ENCODE data around the gene DNAH9.
"Not testable (repeated sequence)": the region's sequence is repeated elsewhere in the genome, so short reads cannot be mapped to it uniquely, and the experiment has no call there.

DNAH9 gene

DNA sequence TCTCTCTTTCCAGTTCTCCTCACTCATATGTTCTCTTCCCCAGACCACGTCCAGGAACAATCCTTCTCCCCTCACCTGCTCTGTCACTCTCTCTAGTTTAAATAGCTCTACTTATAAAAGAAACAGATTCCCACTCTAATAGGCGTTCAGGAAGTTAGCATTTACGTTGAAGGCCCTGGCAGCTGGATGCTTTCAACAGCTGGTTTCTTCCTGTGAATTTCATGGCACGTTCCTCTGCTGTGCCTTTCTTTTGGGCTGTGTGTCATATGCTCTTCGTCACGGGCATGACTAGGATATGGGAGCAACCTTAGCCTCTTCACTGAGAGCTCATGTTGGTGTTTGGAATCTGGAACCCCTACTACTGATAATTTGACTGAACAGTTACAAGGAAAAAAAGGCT is 325.8 kb downstream of the DNAH9 start:
- Mint-ChIP-seq H3K4me3 (no peak overlapping the region), H3K36me3 (peaks cover 0 to 4% of the 10 kb centered on the region in 2 donors), H3K9me3 (peaks cover 0 to 9% of the 10 kb centered on the region in 2 donors), H3K4me1 (no peaks in the 10 kb centered on the region), H3K27ac (no peak overlapping the region), H3K27me3 (peaks cover 0 to 4% of the 10 kb centered on the region in 2 donors)
- no peak for DNase-seq
- ATAC-seq (replicated peaks): no peak

DNA sequence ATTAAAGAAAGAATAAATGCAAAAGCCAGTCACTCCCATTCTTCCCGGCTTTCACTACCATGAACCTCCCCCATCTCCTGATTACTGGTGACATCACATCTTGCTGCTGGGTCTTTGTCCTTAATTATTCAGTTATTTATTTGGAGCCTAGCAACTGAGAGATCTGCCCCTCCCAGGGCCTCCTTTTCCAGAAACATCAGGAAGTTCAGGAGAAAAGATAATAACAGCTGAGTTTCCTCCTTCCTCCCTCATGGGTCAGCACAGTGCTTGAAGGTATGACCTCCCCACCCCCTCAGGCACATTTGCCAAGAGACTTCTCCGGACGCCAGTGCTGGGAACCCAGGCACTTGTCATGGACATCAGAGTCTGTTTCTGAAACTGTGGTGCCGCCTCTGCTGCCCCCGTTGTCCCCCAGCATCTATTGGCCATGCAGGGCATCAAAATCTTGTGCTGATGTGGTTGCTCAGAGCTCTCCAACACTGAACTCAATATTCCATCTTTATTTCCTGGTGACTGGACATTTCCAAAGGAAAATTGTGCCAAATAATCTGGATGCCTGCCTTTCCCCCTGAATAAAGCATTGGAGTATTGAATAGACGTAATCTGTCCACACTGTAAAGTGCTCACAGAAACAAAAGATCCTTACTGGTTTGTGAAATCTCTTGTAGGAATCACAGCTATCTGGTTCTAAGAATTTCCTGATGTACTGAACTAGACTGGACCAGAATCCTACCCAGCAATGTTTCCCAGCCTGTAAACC is 327.2 kb downstream of the DNAH9 start:
- DNase-seq: no peak
- no peak overlapping the region for H3K4me3 Mint-ChIP-seq
- peaks cover 0 to 4% of the 10 kb centered on the region in 2 donors for H3K36me3 Mint-ChIP-seq
- ATAC-seq (replicated peaks): no peak
- H3K9me3 Mint-ChIP-seq: peaks cover 0 to 7% of the 10 kb centered on the region in 2 donors
- H3K4me1 Mint-ChIP-seq: no peaks in the 10 kb centered on the region
- peaks cover 5 to 11% of the 10 kb centered on the region in 2 donors for H3K27me3 Mint-ChIP-seq
- H3K27ac Mint-ChIP-seq: no peak overlapping the region

DNA sequence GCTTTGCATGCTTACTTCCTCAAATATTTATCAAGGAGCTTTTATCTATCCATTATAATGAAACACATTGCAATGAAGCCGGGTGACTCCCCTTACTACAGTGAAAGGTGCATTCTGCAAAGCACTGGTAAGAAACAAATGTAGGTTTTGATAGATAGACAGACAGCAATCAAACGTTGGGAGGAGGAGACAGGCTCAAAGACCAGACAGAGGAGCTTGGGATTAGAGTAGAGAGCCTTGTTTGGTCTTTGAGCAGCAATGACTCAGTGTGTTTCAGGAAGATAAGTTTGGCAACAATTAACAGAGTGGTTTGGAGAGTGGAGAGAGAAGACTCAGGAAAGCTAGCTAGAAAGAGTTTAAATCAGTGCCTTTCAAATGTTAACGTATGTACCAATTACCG is 330.2 kb downstream of the DNAH9 start:
- ATAC-seq (replicated peaks): no peak
- DNase-seq: no peak
- Mint-ChIP-seq H3K9me3 (peaks cover 0 to 7% of the 10 kb centered on the region in 2 donors), H3K27ac (no peak overlapping the region), H3K4me3 (no peak overlapping the region), H3K27me3 (peaks cover 5 to 11% of the 10 kb centered on the region in 2 donors), H3K4me1 (no peaks in the 10 kb centered on the region), H3K36me3 (peaks cover 0 to 4% of the 10 kb centered on the region in 2 donors)

DNA sequence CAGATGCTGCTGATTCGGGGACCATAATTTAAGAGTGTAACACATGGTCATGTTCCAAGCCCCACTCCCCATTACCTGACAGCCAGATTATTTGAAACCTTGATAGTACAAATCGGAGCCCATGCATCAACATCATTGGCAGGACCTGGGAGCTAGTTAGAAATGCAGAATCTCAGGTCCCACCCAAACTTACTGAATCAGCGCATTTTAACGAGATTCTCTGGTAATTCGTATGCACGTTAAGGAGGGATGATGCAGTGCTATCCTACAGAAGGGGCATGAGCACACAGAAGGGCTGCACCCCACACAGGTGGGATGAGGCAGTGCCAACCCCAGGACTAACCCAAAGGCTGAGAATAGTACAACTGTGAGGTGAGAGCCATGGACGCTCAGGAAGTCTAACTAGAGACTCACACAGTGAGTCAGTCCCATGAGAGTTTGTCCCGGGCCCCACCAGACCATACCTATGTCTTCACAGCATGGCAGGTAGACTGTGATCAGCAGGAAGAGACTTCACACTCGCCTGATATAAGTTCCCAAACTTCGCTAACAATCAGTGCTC is 334.1 kb downstream of the DNAH9 start:
- no peak overlapping the region for H3K27ac Mint-ChIP-seq
- DNase-seq (no peak), ATAC-seq (replicated peaks) (no peak)
- H3K27me3 Mint-ChIP-seq: peaks cover 6 to 13% of the 10 kb centered on the region in 2 donors
- H3K9me3 Mint-ChIP-seq: no peaks in the 10 kb centered on the region
- no peak overlapping the region for H3K4me3 Mint-ChIP-seq
- H3K36me3 Mint-ChIP-seq: no peaks in the 10 kb centered on the region
- H3K4me1 Mint-ChIP-seq: no peaks in the 10 kb centered on the region

DNA sequence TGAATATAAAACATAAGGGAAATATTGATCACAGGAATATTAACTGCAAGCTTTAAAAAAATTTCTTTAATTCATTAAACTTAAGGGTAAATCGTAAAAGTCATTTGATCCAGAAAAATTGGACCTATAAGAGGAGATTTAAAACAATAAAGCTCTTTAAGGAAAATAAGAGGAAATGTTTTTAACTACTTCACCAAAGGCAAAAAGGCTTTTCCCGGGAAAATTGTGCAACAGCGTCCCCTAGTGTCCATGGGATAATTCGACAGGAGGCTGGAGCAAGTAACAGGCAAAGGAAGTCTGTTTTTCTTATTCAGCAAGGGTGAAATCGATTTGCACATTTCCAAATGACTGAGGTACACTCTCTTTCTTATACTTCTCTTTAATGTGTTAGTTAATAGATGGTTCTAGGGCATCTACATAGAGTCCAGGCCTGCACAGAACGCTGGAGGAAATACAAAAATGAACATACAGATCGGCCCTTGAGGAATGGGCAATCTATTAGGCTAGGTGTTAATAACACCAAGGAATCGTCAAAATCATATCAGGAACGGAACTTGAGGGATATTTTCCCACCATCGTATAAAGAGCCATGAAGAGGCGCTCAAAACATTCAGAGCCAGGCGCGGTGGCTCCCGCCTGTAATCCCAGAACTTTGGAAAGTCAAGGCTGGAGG is 337.6 kb downstream of the DNAH9 start:
- Mint-ChIP-seq H3K27me3 (peaks cover 0 to 8% of the 10 kb centered on the region in 2 donors), H3K4me1 (no peaks in the 10 kb centered on the region), H3K36me3 (no peaks in the 10 kb centered on the region), H3K9me3 (no peaks in the 10 kb centered on the region), H3K4me3 (no peak overlapping the region), H3K27ac (no peak overlapping the region)
- ATAC-seq (replicated peaks) (no peak), DNase-seq (peak; percentile 5)

DNA sequence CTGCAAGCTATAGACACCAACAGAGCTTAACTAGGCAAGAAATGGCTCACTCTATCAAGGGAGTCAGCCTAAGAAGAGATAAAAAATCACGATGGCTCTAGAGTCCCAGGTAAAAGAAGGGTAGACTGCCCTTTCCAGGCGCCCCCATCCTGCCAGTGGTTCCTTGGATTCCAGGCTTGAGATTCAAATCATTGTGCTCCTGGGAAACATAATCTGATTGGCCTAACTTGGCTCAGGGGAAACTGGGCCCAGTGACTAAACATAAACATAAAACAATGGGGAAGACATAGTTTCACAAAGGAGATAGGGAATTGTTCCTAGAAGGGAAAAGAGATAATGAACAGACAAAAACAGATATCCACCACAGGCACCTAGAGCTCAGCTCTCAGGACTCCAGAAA is 342.6 kb downstream of the DNAH9 start:
- Mint-ChIP-seq H3K27ac (no peak overlapping the region), H3K4me3 (no peak overlapping the region), H3K27me3 (peaks cover 6 to 7% of the 10 kb centered on the region in 2 donors), H3K36me3 (no peaks in the 10 kb centered on the region), H3K9me3 (no peaks in the 10 kb centered on the region), H3K4me1 (no peaks in the 10 kb centered on the region)
- DNase-seq: no peak
- no peak for ATAC-seq (replicated peaks)

DNA sequence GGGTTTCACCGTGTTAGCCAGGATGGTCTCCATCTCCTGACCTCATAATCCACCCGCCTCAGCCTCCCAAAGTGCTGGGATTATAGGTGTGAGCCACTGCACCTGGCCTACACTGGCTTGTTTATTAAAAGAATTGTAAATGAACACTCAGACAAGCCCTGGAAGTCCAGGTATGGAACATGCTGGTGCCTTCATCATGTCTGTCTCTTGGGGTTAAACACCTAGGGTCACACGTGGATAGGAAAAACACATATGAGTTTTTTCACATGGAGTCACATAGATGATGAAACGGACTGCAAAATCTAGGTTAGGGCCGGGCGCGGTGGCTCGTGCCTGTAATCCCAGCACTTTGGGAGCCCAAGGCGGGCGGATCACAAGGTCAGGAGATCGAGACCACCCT is 344.8 kb downstream of the DNAH9 start:
- H3K27me3 Mint-ChIP-seq; H3K4me1 Mint-ChIP-seq; H3K36me3 Mint-ChIP-seq; H3K4me3 Mint-ChIP-seq; H3K27ac Mint-ChIP-seq; H3K9me3 Mint-ChIP-seq; ATAC-seq (replicated peaks); DNase-seq: not testable (repeated sequence)

DNA sequence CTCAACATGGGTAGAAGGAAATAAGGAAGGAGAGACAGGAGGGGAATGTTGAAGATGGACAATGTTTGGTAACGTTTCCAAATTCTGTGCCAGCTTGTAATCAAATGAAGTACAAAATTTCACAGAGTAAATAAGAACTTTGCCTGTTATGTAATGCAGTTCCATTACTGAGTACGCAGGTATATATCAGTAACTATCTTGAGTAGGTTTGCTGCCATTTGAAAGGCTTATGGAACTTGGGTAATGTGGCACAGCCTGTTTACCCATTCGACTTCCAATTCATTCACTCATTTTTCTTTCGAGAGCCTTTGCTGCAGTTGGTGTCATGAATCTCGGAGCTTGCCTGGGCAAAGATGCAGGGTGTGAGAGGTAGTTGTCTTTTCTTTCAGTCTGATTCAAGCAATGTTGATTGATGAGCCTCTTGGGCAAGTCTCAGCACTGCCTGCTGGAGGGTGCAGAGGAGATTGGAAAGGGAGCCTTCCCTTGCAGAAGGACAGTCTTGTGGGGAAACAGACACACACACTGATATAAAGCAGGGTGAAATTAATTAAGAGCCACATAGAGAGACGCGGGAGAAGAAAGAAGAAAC is 345.6 kb downstream of the DNAH9 start:
- no peak for ATAC-seq (replicated peaks)
- H3K27ac Mint-ChIP-seq: no peak overlapping the region
- no peaks in the 10 kb centered on the region for H3K36me3 Mint-ChIP-seq
- DNase-seq: no peak
- H3K4me1 Mint-ChIP-seq: no peaks in the 10 kb centered on the region
- H3K4me3 Mint-ChIP-seq: no peak overlapping the region
- H3K27me3 Mint-ChIP-seq: peaks cover 0 to 6% of the 10 kb centered on the region in 2 donors
- H3K9me3 Mint-ChIP-seq: no peaks in the 10 kb centered on the region

DNA sequence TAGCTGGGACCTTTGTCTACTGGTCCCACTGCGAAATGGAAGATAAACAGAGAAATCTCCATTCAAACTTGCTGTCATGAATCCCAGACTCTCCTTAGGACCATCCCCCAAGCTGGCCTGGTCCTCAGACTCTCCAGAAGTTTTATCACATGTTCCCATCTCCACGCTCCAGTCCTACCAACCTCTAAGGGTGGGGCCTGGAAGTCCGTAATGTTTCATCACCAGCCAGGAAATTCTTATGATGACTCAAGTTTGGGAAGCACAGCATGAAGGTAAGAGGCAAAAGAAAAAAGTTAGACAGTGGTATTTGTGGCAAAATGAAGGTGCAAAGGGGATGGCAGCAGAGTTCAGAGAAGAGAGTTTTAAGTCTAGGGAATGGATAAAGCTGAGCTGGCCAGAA is 346.3 kb downstream of the DNAH9 start:
- H3K9me3 Mint-ChIP-seq: no peaks in the 10 kb centered on the region
- peaks cover 0 to 6% of the 10 kb centered on the region in 2 donors for H3K27me3 Mint-ChIP-seq
- H3K4me3 Mint-ChIP-seq: no peak overlapping the region
- no peaks in the 10 kb centered on the region for H3K36me3 Mint-ChIP-seq
- DNase-seq (no peak), ATAC-seq (replicated peaks) (no peak)
- no peak overlapping the region for H3K27ac Mint-ChIP-seq
- no peaks in the 10 kb centered on the region for H3K4me1 Mint-ChIP-seq

DNA sequence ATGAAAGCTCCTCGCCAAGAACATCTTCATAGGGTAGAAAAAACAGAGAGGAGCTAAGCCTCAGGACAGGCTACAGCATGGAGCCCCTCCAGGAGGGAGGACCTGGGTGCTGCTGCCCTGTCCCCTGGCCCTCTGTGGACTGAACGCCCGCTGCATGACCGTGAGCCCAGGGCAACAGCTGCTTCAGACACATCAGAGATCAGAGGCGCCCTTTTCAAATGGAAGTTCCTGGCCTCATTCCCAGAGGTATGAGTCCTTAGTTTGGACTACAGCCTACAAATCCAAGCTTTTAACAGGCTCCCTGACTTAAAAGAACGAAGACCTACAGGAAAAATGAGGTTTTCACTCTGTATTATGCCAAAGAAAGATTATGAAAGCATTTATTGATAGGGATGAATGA is 350.5 kb downstream of the DNAH9 start:
- DNase-seq: no peak
- H3K27me3 Mint-ChIP-seq: peaks cover 0 to 6% of the 10 kb centered on the region in 2 donors
- ATAC-seq (replicated peaks): no peak
- no peak overlapping the region for H3K27ac Mint-ChIP-seq
- H3K9me3 Mint-ChIP-seq: peaks cover 0 to 5% of the 10 kb centered on the region in 2 donors
- peaks cover 7 to 13% of the 10 kb centered on the region in 2 donors for H3K36me3 Mint-ChIP-seq
- H3K4me3 Mint-ChIP-seq: no peak overlapping the region
- no peaks in the 10 kb centered on the region for H3K4me1 Mint-ChIP-seq

DNA sequence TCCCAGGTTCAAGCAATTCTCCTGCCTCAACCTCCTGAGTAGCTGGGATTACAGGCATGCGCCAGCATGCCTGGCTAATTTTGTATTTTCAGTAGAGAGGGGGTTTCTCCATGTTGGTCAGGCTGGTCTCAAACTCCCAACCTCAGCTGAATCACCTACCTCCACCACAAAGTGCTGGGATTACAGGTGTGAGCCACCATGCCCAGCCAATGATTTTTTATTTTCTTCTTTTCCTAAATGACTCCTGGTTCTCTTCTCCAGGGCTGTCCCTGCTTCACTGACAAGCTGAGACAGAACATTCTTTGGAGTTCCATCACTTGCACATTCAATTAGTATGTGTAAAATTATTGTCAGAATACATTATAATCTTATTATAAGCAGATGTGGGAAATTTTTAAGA is 351.3 kb downstream of the DNAH9 start:
- not testable (repeated sequence) for H3K27me3 Mint-ChIP-seq; H3K9me3 Mint-ChIP-seq; H3K4me1 Mint-ChIP-seq; H3K27ac Mint-ChIP-seq; DNase-seq; H3K4me3 Mint-ChIP-seq; ATAC-seq (replicated peaks)
- H3K36me3 Mint-ChIP-seq: peaks cover 11 to 19% of the 10 kb centered on the region in 2 donors

DNA sequence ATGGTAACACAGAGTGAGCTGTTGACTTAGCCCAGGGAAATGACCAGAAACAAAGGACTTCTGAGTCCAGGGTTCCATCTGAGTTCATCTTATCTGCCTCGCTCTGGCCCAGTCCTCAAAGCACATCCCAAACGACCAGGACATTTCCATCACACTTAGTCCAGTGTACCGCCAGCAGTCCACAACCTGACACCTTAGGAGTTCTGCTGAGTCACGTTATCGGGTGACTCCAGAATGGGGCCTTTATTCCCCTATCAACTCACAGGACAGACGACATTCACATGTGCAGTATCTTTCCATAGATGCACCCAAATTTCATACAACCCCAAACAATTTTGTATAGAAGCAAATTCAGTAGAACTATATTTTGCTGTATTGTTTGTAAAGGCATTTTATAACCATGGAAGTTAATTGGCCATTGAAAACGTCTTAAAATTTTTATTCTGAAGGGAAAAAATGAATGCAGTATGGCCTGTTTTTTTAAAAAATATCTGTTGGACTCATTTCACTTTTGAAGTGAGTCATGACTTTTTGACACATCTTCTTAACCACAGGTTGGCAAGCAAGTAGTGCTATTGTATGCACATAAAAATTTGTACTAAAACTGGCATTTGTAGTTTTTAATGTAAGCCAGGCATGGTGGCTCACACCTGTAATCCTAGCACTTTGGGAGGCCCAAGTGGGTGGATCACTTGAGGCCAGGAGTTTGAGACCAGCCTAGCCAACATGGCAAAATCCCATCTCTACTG is 352.7 kb downstream of the DNAH9 start:
- Mint-ChIP-seq H3K27ac (no peak overlapping the region), H3K4me3 (no peak overlapping the region), H3K4me1 (no peaks in the 10 kb centered on the region), H3K9me3 (peaks cover 0 to 7% of the 10 kb centered on the region in 2 donors), H3K27me3 (no peaks in the 10 kb centered on the region), H3K36me3 (peaks cover 19% of the 10 kb centered on the region in 2 donors)
- DNase-seq (no peak), ATAC-seq (replicated peaks) (no peak)

DNA sequence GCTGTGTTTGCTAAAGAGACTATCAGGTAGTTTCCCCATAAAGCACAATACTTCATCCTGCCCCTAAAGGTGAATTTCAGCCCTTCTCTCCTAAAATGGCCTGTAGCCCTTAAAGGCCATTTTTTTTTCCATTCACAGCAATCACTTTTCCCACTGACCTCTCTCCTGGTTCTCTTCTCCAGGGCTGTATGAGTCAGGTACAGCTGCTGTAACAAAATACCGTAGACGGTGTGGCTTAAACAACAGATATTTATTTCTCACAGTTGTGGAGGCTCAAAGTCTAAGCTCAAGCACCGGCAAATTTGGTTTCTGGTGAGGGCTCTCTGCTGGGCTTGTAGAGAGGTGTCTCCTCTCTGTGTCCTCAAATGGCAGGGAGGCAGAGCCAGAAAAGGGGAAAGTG is 354.3 kb downstream of the DNAH9 start:
- DNase-seq (no peak), ATAC-seq (replicated peaks) (no peak)
- Mint-ChIP-seq H3K4me1 (no peaks in the 10 kb centered on the region), H3K9me3 (peaks cover 4 to 12% of the 10 kb centered on the region in 2 donors), H3K4me3 (no peak overlapping the region), H3K27ac (no peak overlapping the region), H3K27me3 (no peaks in the 10 kb centered on the region), H3K36me3 (peaks cover 24 to 26% of the 10 kb centered on the region in 2 donors)

DNA sequence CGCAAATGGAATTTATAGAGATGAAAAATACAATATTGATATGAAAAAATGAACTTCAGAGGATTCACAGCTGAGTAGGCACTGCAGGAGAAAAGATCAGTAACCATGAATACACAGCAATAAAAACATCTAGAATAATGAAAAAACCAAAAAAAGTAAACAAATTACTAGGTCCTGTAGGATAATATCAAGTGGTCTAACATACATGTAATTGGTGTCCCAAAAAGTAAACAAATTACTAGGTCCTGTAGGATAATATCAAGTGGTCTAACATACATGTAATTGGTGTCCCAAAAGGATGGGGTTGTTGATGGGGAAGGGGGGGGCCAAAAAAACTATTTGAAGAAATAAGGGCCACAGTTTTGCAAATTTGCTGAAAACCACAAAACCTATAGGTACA is 355.7 kb downstream of the DNAH9 start:
- ATAC-seq (replicated peaks) (no peak), DNase-seq (no peak)
- no peaks in the 10 kb centered on the region for H3K4me1 Mint-ChIP-seq
- H3K9me3 Mint-ChIP-seq: peaks cover 4 to 12% of the 10 kb centered on the region in 2 donors
- H3K27ac Mint-ChIP-seq: no peak overlapping the region
- H3K27me3 Mint-ChIP-seq: no peaks in the 10 kb centered on the region
- peaks cover 32 to 34% of the 10 kb centered on the region in 2 donors for H3K36me3 Mint-ChIP-seq
- H3K4me3 Mint-ChIP-seq: no peak overlapping the region

Data from stimulated activated naive B cell treated with anti-CD40 and anti-IgM and Interleukin-4, amounts not matched to agents 10 μg/mL and 1 μg/mL and 100 μg/mL, for 72 hours (primary cell).